GM23338 (cell line): Measurements from ENCODE around the gene KIF3B. TPM values are rescaled to one million over a fixed set of nuclear protein-coding genes. Genes with fewer than 3 reads are reported as not detected.

Source experiments
- ATAC-seq: fragments of 200-7000 bp; cut with Tn5 transposase; 3 replicates; pipeline ENCODE4 v1.9.1; 2020
- DNase-seq: peaks from one replicate; pipeline ENCODE4 v3.0.0-alpha.2; 2015; ENCODE audit warnings: low spot score
- H2AFZ ChIP-seq: fragments of 200-600 bp; sonication (generic); 2 replicates; pipeline ENCODE4 v1.8.0; 2016; ENCODE audit warnings: antibody characterized with exemption, mild to moderate bottlenecking, moderate library complexity
- H3F3A ChIP-seq: fragments of 200-600 bp; sonication (generic); replicated peaks from 2 replicates; pipeline ENCODE4 v1.8.0; 2017; ENCODE audit warnings: antibody characterized with exemption, mixed run types, low read depth
- H3K27ac ChIP-seq: fragments of 200-600 bp; sonication (generic); 2 replicates; pipeline ENCODE4 v1.6.1; 2016; ENCODE audit warnings: low read depth
- H3K27me3 ChIP-seq: fragments of 200-600 bp; sonication (generic); 2 replicates; pipeline ENCODE4 v1.8.0; 2016; ENCODE audit warnings: mild to moderate bottlenecking, mixed run types, moderate library complexity; ENCODE audit not compliant: insufficient read depth
- H3K36me3 ChIP-seq: fragments of 200-600 bp; sonication (generic); 2 replicates; pipeline ENCODE4 v1.8.0; 2016; ENCODE audit warnings: mild to moderate bottlenecking; ENCODE audit not compliant: insufficient read depth
- H3K4me1 ChIP-seq: fragments of 200-600 bp; sonication (generic); 2 replicates; pipeline ENCODE4 v1.8.0; 2016; ENCODE audit warnings: mild to moderate bottlenecking, moderate library complexity; ENCODE audit not compliant: insufficient read depth
- H3K4me2 ChIP-seq: fragments of 200-600 bp; sonication (generic); 2 replicates; pipeline ENCODE4 v1.7.1; 2017; ENCODE audit warnings: mixed run types
- H3K4me3 ChIP-seq: fragments of 200-600 bp; sonication (generic); 2 replicates; pipeline ENCODE4 v1.6.1; 2016; ENCODE audit warnings: mixed run types
- H3K79me2 ChIP-seq: fragments of 200-600 bp; sonication (generic); replicated peaks from 2 replicates; pipeline ENCODE4 v1.8.0; 2017; ENCODE audit warnings: mild to moderate bottlenecking; ENCODE audit not compliant: insufficient read depth
- H3K9me2 ChIP-seq: fragments of 200-600 bp; sonication (generic); 2 replicates; pipeline ENCODE4 v1.8.0; 2017; ENCODE audit not compliant: insufficient read depth
- H4K20me1 ChIP-seq: fragments of 200-600 bp; sonication (generic); replicated peaks from 2 replicates; pipeline ENCODE4 v1.8.0; 2017; ENCODE audit warnings: mild to moderate bottlenecking; ENCODE audit not compliant: insufficient read depth
- H3K27ac Mint-ChIP-seq: 2 replicates; pipeline ENCODE4 v1.8.0; 2020; ENCODE audit warnings: inconsistent platforms, mild to moderate bottlenecking, moderate library complexity, mixed read lengths
- H3K27me3 Mint-ChIP-seq: 3 replicates; pipeline ENCODE4 v1.8.0; 2022; ENCODE audit warnings: low read depth, mild to moderate bottlenecking, moderate library complexity, mixed read lengths, inconsistent platforms; ENCODE audit not compliant: insufficient read depth, poor library complexity
- H3K36me3 Mint-ChIP-seq: 3 replicates; pipeline ENCODE4 v1.8.0; 2021; ENCODE audit warnings: low read depth, mild to moderate bottlenecking, inconsistent platforms, moderate library complexity, mixed read lengths
- H3K4me1 Mint-ChIP-seq: 3 replicates; pipeline ENCODE4 v1.8.0; 2020; ENCODE audit warnings: mild to moderate bottlenecking, inconsistent platforms, mixed read lengths
- H3K4me3 Mint-ChIP-seq: 3 replicates; pipeline ENCODE4 v1.8.0; 2021; ENCODE audit warnings: moderate library complexity, mild to moderate bottlenecking, inconsistent platforms, mixed read lengths
- H3K9me3 Mint-ChIP-seq: 3 replicates; pipeline ENCODE4 v1.8.0; 2020; ENCODE audit warnings: moderate library complexity, mild to moderate bottlenecking, inconsistent platforms, mixed read lengths
- CREB1 ChIP-seq: fragments of 250-450 bp; sonication (Bioruptor Pico); IDR thresholded peaks from 2 replicates; pipeline ENCODE4 v1.5.0; 2020; ENCODE audit warnings: low read depth, mild to moderate bottlenecking, moderate library complexity
- CTCF ChIP-seq, 2 experiments: fragments of 200-600 bp in 1 of 2; sonication (generic) in 1 of 2; conservative IDR thresholded peaks; 2 replicates each; pipeline versions ENCODE4 v1.5.1 to v1.6.1; 2016 to 2017; ENCODE audit warnings: antibody characterized with exemption in 2 of 2, low read depth in 2 of 2, mild to moderate bottlenecking in 2 of 2, moderate library complexity in 1 of 2
- ETS1 ChIP-seq: IDR thresholded peaks from 2 replicates; pipeline ENCODE4 v1.6.1; 2016; ENCODE audit warnings: antibody characterized with exemption
- EZH2 ChIP-seq: fragments of 200-600 bp; sonication (generic); IDR thresholded peaks from one replicate; pipeline ENCODE4 v1.8.0; 2017; ENCODE audit warnings: antibody characterized with exemption, mild to moderate bottlenecking, low read depth; ENCODE audit not compliant: unreplicated experiment
- EZH2phosphoT487 ChIP-seq: fragments of 200-600 bp; sonication (generic); IDR thresholded peaks from one replicate; pipeline ENCODE4 v1.8.1; 2018; ENCODE audit warnings: antibody characterized with exemption; ENCODE audit not compliant: unreplicated experiment
- JUNB ChIP-seq: IDR thresholded peaks from one replicate; pipeline ENCODE4 v1.6.1; 2016; ENCODE audit warnings: antibody characterized with exemption; ENCODE audit not compliant: unreplicated experiment
- NANOG ChIP-seq: IDR thresholded peaks from 2 replicates; pipeline ENCODE4 v1.6.1; 2016; ENCODE audit warnings: antibody characterized with exemption, borderline replicate concordance
- POLR2AphosphoS5 ChIP-seq: IDR thresholded peaks from 2 replicates; pipeline ENCODE4 v1.6.1; 2016; ENCODE audit warnings: antibody characterized with exemption, low read depth
- REST ChIP-seq: IDR thresholded peaks from one replicate; pipeline ENCODE4 v1.6.1; 2018; ENCODE audit warnings: antibody characterized with exemption; ENCODE audit not compliant: unreplicated experiment
- STAT1 ChIP-seq: IDR thresholded peaks from one replicate; pipeline ENCODE4 v1.6.1; 2016; ENCODE audit warnings: antibody characterized with exemption; ENCODE audit not compliant: unreplicated experiment
- ZNF114 ChIP-seq: fragments of 250-450 bp; sonication (Bioruptor Pico); IDR thresholded peaks from 2 replicates; pipeline ENCODE4 v1.5.0; 2020; ENCODE audit warnings: mild to moderate bottlenecking, moderate library complexity
- ZNF331 ChIP-seq: fragments of 250-450 bp; sonication (Bioruptor Pico); IDR thresholded peaks from 2 replicates; pipeline ENCODE4 v1.5.0; 2020; ENCODE audit warnings: low read depth, mild to moderate bottlenecking, moderate library complexity
- ZNF462 ChIP-seq: fragments of 250-450 bp; sonication (Bioruptor Pico); IDR thresholded peaks from 2 replicates; pipeline ENCODE4 v1.5.0; 2020; ENCODE audit warnings: mild to moderate bottlenecking, moderate library complexity
- polyA plus RNA-seq: library from polyadenylated mRNA; unstranded; fragments of >200 nt; fragmentation: Nextera tagmentation; extraction: Ambion mirVana; gene quantifications from 2 replicates; pipeline ENCODE4 v1.2.1, GENCODE V29; 2016
- total RNA-seq: library from RNA; depleted of rRNA; stranded (reverse); fragments of >200 nt; shearing (Covaris generic); gene quantifications from 2 replicates; pipeline ENCODE4 v1.2.3, GENCODE V29; 2014

The KIF3B gene
- total and polyA plus RNA-seq, 2 experiments from 2014 or later, result 6.1 to 22.8 TPM

- no peak for DNase-seq
- no peak overlapping the region for H2AFZ ChIP-seq
- H3K27ac ChIP-seq, result no peak overlapping the region
- Mint-ChIP-seq H3K9me3 (no peaks in the 10 kb centered on the region), H3K27ac (no peak overlapping the region), H3K36me3 (no peaks in the 10 kb centered on the region), H3K27me3 (peaks cover 2% of the 10 kb centered on the region), H3K4me1 (no peaks in the 10 kb centered on the region), H3K4me3 (no peak overlapping the region)
- H3K27me3 ChIP-seq, result no peaks in the 10 kb centered on the region
- TF ChIP-seq ETS1 (no peak), STAT1 (no peak), ZNF114 (CRISPR knock-in tag) (no peak), CREB1 (CRISPR knock-in tag) (no peak), CTCF (conservative IDR thresholded peaks at IDR 0.05; ENCODE audit: low read depth in 2 of 2) (no peak), EZH2phosphoT487 (no peak), EZH2 (no peak), ZNF331 (CRISPR knock-in tag) (no peak), JUNB (no peak), REST (no peak), ZNF462 (CRISPR knock-in tag) (no peak), NANOG (no peak), POLR2AphosphoS5 (no peak)
- peaks cover 5% of the 10 kb centered on the region; the same call in 1 of the 2 replicates for H3K79me2 ChIP-seq
- H3F3A ChIP-seq, result no peaks in the 10 kb centered on the region
- no peaks in the 10 kb centered on the region for H3K4me1 ChIP-seq
- no peak overlapping the region for H3K4me2 ChIP-seq
- no peak overlapping the region for H3K4me3 ChIP-seq
- peaks cover 48% of the 10 kb centered on the region for H4K20me1 ChIP-seq
- no peaks in the 10 kb centered on the region for H3K36me3 ChIP-seq
- no peak for ATAC-seq
- no peaks in the 10 kb centered on the region for H3K9me2 ChIP-seq
Observed at GRCh38 chr20:32382102-32382950, 104.9 kb downstream of the KIF3B start.
